Measurements from ENCODE around the gene PARD3.

Gene PARD3

GRCh38 chr10:34134602-34135001, 680.5 kb downstream of the PARD3 start:
- no peak for DNase-seq

- no peak for DNase-seq
Measured at GRCh38 chr10:34133406-34133805, 681.7 kb downstream of the PARD3 start.

GRCh38 chr10:34131152-34131551, 683.9 kb downstream of the PARD3 start:
- no peak for DNase-seq

- no peak for DNase-seq
Measured at GRCh38 chr10:34127676-34128075, 687.4 kb downstream of the PARD3 start.

GRCh38 chr10:34126371-34127151, 688.5 kb downstream of the PARD3 start:
- no peak for DNase-seq

GRCh38 chr10:34125702-34126101, 689.4 kb downstream of the PARD3 start:
- no peak for DNase-seq

- DNase-seq, result no peak
Measured at GRCh38 chr10:34124522-34125035, 690.5 kb downstream of the PARD3 start.

- peak; percentile 39 for DNase-seq
Measured at GRCh38 chr10:34121781-34122622, 693.1 kb downstream of the PARD3 start.

- no peak for DNase-seq
Measured at GRCh38 chr10:34121125-34121753, 693.9 kb downstream of the PARD3 start.

- no peak for DNase-seq
Measured at GRCh38 chr10:34119456-34119855, 695.6 kb downstream of the PARD3 start.

- no peak for DNase-seq
Measured at GRCh38 chr10:34116681-34117271, 698.3 kb downstream of the PARD3 start.

GRCh38 chr10:34116220-34116641, 698.9 kb downstream of the PARD3 start:
- DNase-seq, result no peak

GRCh38 chr10:34114914-34115313, 700.2 kb downstream of the PARD3 start:
- DNase-seq, result no peak

- no peak for DNase-seq
Measured at GRCh38 chr10:34113504-34114225, 701.4 kb downstream of the PARD3 start.

GRCh38 chr10:34112171-34112782, 702.8 kb downstream of the PARD3 start:
- no peak for DNase-seq

GRCh38 chr10:34111179-34111578, 703.9 kb downstream of the PARD3 start:
- no peak for DNase-seq

GRCh38 chr10:34109952-34110702, 705.0 kb downstream of the PARD3 start:
- DNase-seq, result no peak

GRCh38 chr10:34109495-34109894, 705.6 kb downstream of the PARD3 start:
- no peak for DNase-seq

- DNase-seq, result no peak
Measured at GRCh38 chr10:34107626-34108516, 707.2 kb downstream of the PARD3 start.

GRCh38 chr10:34106356-34106885, 708.7 kb downstream of the PARD3 start:
- no peak for DNase-seq
